A549 (cell line): ENCODE results near the gene RNF166. TPM values are rescaled to one million over a fixed set of nuclear protein-coding genes. Genes with fewer than 3 reads are reported as not detected.

Source experiments
- ATAC-seq, 2 experiments: fragments of 200-7000 bp in 1 of 2; fragments of >200 bp in 1 of 2; cut with Nextera tagmentation in 1 of 2; cut with Tn5 transposase in 1 of 2; 3 replicates each; pipeline versions ENCODE4 v1.8.0 to v1.9.1; 2018 to 2020; ENCODE audit warnings: mild to moderate bottlenecking in 1 of 2, moderate library complexity in 1 of 2
- CTCF ChIA-PET: fragments of 300-600 bp; sonication (Branson Sonifier 250); formaldehyde crosslinking; extraction: SDS; loops from one replicate; lab custom pipeline; 2021; ENCODE audit warnings: antibody characterized with exemption, inconsistent platforms; lab: Yijun Ruan, JAX
- POLR2A ChIA-PET: fragments of 350-600 bp; formaldehyde crosslinking; extraction: SDS; loops from one replicate; lab custom pipeline; 2021; ENCODE audit warnings: antibody characterized with exemption, inconsistent platforms; lab: Yijun Ruan, JAX
- DNase-seq, 2 experiments: peaks; one replicate each; pipeline versions ENCODE4 v3.0.0 to v3.0.0-alpha.2; 2011 to 2016; ENCODE audit warnings: low read depth in 1 of 2, low spot score in 1 of 2
- FAIRE-seq: peaks from 2 replicates; lab custom pipeline; 2011; peaks lifted over from hg19 to GRCh38; lab: Jason Lieb, UNC
- H3K27ac ChIP-seq, 2 experiments: fragments of >200 bp; sonication (Bioruptor Twin); formaldehyde crosslinking; 3 replicates each; pipeline ENCODE4 v1.5.1; 2016 to 2017
- H3K4me1 ChIP-seq: fragments of >200 bp; sonication (Bioruptor Twin); formaldehyde crosslinking; 3 replicates; pipeline ENCODE4 v1.6.1; 2016
- H3K4me2 ChIP-seq: fragments of >200 bp; sonication (Bioruptor Twin); formaldehyde crosslinking; 3 replicates; pipeline ENCODE4 v1.6.1; 2016
- H3K4me3 ChIP-seq: fragments of >200 bp; sonication (Bioruptor Twin); formaldehyde crosslinking; 3 replicates; pipeline ENCODE4 v1.5.1; 2016
- H3K9me3 ChIP-seq: fragments of >200 bp; sonication (Bioruptor Twin); formaldehyde crosslinking; 3 replicates; pipeline ENCODE4 v1.6.1; 2016
- BHLHE40 ChIP-seq: IDR thresholded peaks from 2 replicates; pipeline ENCODE4 v1.6.1; 2012; ENCODE audit warnings: low read depth, low read length, inconsistent platforms
- CBX2 ChIP-seq: fragments of 200-600 bp; sonication (generic); IDR thresholded peaks from 2 replicates; pipeline ENCODE4 v1.6.1; 2016; ENCODE audit warnings: low read depth, mild to moderate bottlenecking, borderline replicate concordance
- CHD2 ChIP-seq: fragments of 150-350 bp; IDR thresholded peaks from 2 replicates; pipeline ENCODE4 v1.6.1; 2014; ENCODE audit warnings: low read length; ENCODE audit not compliant: partially characterized antibody
- EHMT2 ChIP-seq: fragments of 200-600 bp; sonication (generic); IDR thresholded peaks from 2 replicates; pipeline ENCODE4 v1.6.1; 2016; ENCODE audit warnings: antibody characterized with exemption, low read depth, mild to moderate bottlenecking, moderate library complexity
- FOSL2 ChIP-seq, 2 experiments: fragments of 450-650 bp in 1 of 2; fragments of >200 bp in 1 of 2; sonication (Bioruptor Twin) in 1 of 2; formaldehyde crosslinking; IDR thresholded peaks; 2 replicates each; pipeline versions ENCODE4 v1.5.0 to v1.6.1; 2016 to 2020; ENCODE audit warnings: mild to moderate bottlenecking in 1 of 2, moderate library complexity in 1 of 2
- HOXA7 ChIP-seq: fragments of 250-450 bp; sonication (Bioruptor Pico); IDR thresholded peaks from 2 replicates; pipeline ENCODE4 v1.5.0; 2020; ENCODE audit warnings: mild to moderate bottlenecking, moderate library complexity
- HOXB5 ChIP-seq: fragments of 250-450 bp; sonication (Bioruptor Pico); IDR thresholded peaks from 2 replicates; pipeline ENCODE4 v1.5.0; 2020; ENCODE audit warnings: mild to moderate bottlenecking, moderate library complexity
- KDM1A ChIP-seq: fragments of 200-600 bp; sonication (generic); IDR thresholded peaks from 2 replicates; pipeline ENCODE4 v1.6.1; 2016; ENCODE audit warnings: low read depth, mild to moderate bottlenecking
- MAZ ChIP-seq: fragments of 150-350 bp; IDR thresholded peaks from 2 replicates; pipeline ENCODE4 v1.6.1; 2014; ENCODE audit warnings: antibody characterized with exemption, low read depth, low read length, borderline replicate concordance
- NR3C1 ChIP-seq: fragments of >200 bp; sonication (Bioruptor Twin); formaldehyde crosslinking; IDR thresholded peaks from 3 replicates; pipeline ENCODE4 v1.6.1; 2017
- PHF8 ChIP-seq: fragments of 200-600 bp; sonication (generic); IDR thresholded peaks from 2 replicates; pipeline ENCODE4 v1.6.1; 2016; ENCODE audit warnings: low read depth, mild to moderate bottlenecking, antibody characterized with exemption, moderate library complexity, borderline replicate concordance
- RARB ChIP-seq: fragments of 250-450 bp; sonication (Bioruptor Pico); IDR thresholded peaks from 2 replicates; pipeline ENCODE4 v1.8.0; 2021; ENCODE audit warnings: mild to moderate bottlenecking, moderate library complexity
- RNF2 ChIP-seq: fragments of 200-600 bp; sonication (generic); IDR thresholded peaks from 2 replicates; pipeline ENCODE4 v1.6.1; 2016; ENCODE audit warnings: low read depth, mild to moderate bottlenecking, antibody characterized with exemption, moderate library complexity, borderline replicate concordance
- WGBS: methylation state at CpG from one replicate; pipeline ENCODE4 v1.1.6; 2017; ENCODE audit errors: missing lambda C conversion rate; 5-methylcytosine and 5-hydroxymethylcytosine counted together
- polyA plus RNA-seq, 4 experiments: library from polyadenylated mRNA; depleted of rRNA in 3 of 4; stranded (reverse); fragments of >200 nt; fragmentation: RNase III in 1 of 4; extraction: RNeasy Plus Mini Kit Qiagen cat#74134 plus additional on column Dnase treatment in 1 of 4; gene quantifications; 2 replicates in 3 of 4; 3 replicates in 1 of 4; pipeline ENCODE4 v1.2.3, GENCODE V29; 2011 to 2017
- TF ChIP-seq, protein P1 (sequence below): fragments of >200 bp; sonication (Bioruptor Twin); formaldehyde crosslinking; IDR thresholded peaks from 3 replicates; pipeline ENCODE4 v1.5.1; 2016
- TF ChIP-seq, protein P2 (sequence below): fragments of 450-650 bp; IDR thresholded peaks from 2 replicates; pipeline ENCODE4 v1.6.1; 2014; ENCODE audit warnings: antibody characterized with exemption
- TF ChIP-seq, protein P3 (sequence below): fragments of >200 bp; sonication (Bioruptor Twin); formaldehyde crosslinking; IDR thresholded peaks from 3 replicates; pipeline ENCODE4 v1.6.1; 2016

Gene RNF166
- polyA plus RNA-seq, 2 of the 4 experiments (the other 2 are of a cell fraction), result 9.4 to 11.6 TPM

DNA sequence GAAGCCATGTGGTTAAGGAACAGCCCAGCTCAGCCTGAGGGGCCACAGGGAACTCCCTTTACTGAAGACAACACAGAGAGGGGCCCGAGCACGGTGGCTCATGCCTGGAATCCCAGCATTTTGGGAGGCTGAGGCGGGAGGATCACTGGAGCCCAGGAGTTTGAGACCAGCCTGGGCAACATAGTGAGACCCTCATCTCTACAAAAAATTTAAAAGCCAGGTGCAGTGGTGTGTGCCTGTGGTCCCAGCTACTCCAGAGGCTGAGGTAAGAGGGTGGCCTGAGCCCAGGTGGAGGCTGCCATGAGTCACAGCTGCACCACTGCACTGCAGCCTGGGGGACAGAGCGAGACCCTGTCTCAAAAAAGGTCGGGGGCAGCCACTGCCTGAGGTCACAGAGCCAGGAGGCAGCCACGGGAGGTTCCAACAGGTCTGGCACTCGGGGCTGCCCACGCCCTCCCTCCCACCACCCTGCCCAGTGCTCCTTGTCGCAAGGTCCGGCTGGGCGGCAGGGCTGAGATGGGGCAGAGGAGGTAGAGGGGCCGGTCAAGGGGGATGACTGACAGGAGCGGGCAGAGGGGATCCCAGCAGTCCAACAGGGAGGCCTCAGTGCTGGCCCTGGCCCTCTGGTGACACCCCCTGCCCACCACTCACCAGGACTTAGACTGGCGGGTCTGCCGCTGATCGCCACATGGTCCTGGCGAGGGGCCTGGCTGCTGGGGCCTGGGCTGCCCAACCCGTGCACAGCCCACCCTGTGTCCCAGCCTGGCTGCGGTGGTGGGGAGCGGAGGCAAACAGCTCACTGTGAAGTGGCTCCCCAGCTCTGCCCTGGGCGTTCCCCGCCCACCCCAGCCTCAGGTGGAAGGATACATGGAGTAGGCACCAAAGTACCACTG is 58.8 kb downstream of the RNF166 start:
- no peaks in the 10 kb centered on the region for H3K9me3 ChIP-seq
- 81% methylated on average over 13 of the region's 22 CpGs for WGBS
- ChIA-PET POLR2A (no interaction called here), CTCF (no interaction called here)
- H3K4me1 ChIP-seq, result peaks cover 21% of the 10 kb centered on the region
- ATAC-seq (no peak), FAIRE-seq (no peak), DNase-seq (no peak)
- no peak overlapping the region for H3K27ac ChIP-seq
- H3K4me3 ChIP-seq, result no peak overlapping the region
- TF ChIP-seq, protein P1, sequence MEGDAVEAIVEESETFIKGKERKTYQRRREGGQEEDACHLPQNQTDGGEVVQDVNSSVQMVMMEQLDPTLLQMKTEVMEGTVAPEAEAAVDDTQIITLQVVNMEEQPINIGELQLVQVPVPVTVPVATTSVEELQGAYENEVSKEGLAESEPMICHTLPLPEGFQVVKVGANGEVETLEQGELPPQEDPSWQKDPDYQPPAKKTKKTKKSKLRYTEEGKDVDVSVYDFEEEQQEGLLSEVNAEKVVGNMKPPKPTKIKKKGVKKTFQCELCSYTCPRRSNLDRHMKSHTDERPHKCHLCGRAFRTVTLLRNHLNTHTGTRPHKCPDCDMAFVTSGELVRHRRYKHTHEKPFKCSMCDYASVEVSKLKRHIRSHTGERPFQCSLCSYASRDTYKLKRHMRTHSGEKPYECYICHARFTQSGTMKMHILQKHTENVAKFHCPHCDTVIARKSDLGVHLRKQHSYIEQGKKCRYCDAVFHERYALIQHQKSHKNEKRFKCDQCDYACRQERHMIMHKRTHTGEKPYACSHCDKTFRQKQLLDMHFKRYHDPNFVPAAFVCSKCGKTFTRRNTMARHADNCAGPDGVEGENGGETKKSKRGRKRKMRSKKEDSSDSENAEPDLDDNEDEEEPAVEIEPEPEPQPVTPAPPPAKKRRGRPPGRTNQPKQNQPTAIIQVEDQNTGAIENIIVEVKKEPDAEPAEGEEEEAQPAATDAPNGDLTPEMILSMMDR, result no peak
- TF ChIP-seq, protein P2, sequence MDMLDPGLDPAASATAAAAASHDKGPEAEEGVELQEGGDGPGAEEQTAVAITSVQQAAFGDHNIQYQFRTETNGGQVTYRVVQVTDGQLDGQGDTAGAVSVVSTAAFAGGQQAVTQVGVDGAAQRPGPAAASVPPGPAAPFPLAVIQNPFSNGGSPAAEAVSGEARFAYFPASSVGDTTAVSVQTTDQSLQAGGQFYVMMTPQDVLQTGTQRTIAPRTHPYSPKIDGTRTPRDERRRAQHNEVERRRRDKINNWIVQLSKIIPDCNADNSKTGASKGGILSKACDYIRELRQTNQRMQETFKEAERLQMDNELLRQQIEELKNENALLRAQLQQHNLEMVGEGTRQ, result no peak
- TF ChIP-seq CBX2, result no peak
- no peak for TF ChIP-seq RNF2
- no peak for TF ChIP-seq KDM1A
- TF ChIP-seq, protein P3, sequence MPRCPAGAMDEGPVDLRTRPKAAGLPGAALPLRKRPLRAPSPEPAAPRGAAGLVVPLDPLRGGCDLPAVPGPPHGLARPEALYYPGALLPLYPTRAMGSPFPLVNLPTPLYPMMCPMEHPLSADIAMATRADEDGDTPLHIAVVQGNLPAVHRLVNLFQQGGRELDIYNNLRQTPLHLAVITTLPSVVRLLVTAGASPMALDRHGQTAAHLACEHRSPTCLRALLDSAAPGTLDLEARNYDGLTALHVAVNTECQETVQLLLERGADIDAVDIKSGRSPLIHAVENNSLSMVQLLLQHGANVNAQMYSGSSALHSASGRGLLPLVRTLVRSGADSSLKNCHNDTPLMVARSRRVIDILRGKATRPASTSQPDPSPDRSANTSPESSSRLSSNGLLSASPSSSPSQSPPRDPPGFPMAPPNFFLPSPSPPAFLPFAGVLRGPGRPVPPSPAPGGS, result no peak
- no peak for TF ChIP-seq EHMT2
- no peak for TF ChIP-seq FOSL2 (IDR thresholded peaks at IDR 0.05)
- no peak for TF ChIP-seq FOSL2 (CRISPR knock-in tag; IDR thresholded peaks at IDR 0.05)
- no peak for TF ChIP-seq HOXB5 (CRISPR knock-in tag)
- TF ChIP-seq HOXA7, result no peak
- no peak for TF ChIP-seq BHLHE40
- no peak for TF ChIP-seq NR3C1
- no peak for TF ChIP-seq RARB (CRISPR knock-in tag)
- no peak for TF ChIP-seq CHD2
- TF ChIP-seq PHF8, result no peak
- no peak for TF ChIP-seq MAZ
- no peak overlapping the region for H3K4me2 ChIP-seq

Other genes with a start within 250 kb of the RNF166 start
- gene ZC3H18, start 136.0 kb downstream of the RNF166 start, polyA plus RNA-seq (2011; rRNA removed), result 13.1 and 21.1 TPM in 2 replicates
- 46.5 to 48.2 TPM (median 47.9 TPM) in 3 replicates for gene ZC3H18, start 136.0 kb downstream of the RNF166 start, polyA plus RNA-seq (2017; fragmentation: RNase III; extraction: RNeasy Plus Mini Kit Qiagen cat#74134 plus additional on column Dnase treatment)
- not detected in 2 replicates for gene IL17C, start 67.8 kb downstream of the RNF166 start, polyA plus RNA-seq (2011; rRNA removed)
- gene IL17C, start 67.8 kb downstream of the RNF166 start, polyA plus RNA-seq (2017; fragmentation: RNase III; extraction: RNeasy Plus Mini Kit Qiagen cat#74134 plus additional on column Dnase treatment), result not detected in 3 replicates
- gene CYBA, start 55.4 kb downstream of the RNF166 start, polyA plus RNA-seq (2011; rRNA removed), result 69.1 and 75.7 TPM in 2 replicates
- 160 to 185 TPM (median 175 TPM) in 3 replicates for gene CYBA, start 55.4 kb downstream of the RNF166 start, polyA plus RNA-seq (2017; fragmentation: RNase III; extraction: RNeasy Plus Mini Kit Qiagen cat#74134 plus additional on column Dnase treatment)
- 5.8 and 6.4 TPM in 2 replicates for gene MVD, start 43.3 kb downstream of the RNF166 start, polyA plus RNA-seq (2011; rRNA removed)
- 28.6 to 43.1 TPM (median 39.0 TPM) in 3 replicates for gene MVD, start 43.3 kb downstream of the RNF166 start, polyA plus RNA-seq (2017; fragmentation: RNase III; extraction: RNeasy Plus Mini Kit Qiagen cat#74134 plus additional on column Dnase treatment)
- gene SNAI3, start 19.9 kb downstream of the RNF166 start, polyA plus RNA-seq (2011; rRNA removed), result not detected in 2 replicates
- gene SNAI3, start 19.9 kb downstream of the RNF166 start, polyA plus RNA-seq (2017; fragmentation: RNase III; extraction: RNeasy Plus Mini Kit Qiagen cat#74134 plus additional on column Dnase treatment), result 0.05 to 0.08 TPM in 2 of 3 replicates, not detected in the other
- gene CTU2, start 95 bp upstream of the RNF166 start, polyA plus RNA-seq (2011; rRNA removed), result 12.9 and 16.4 TPM in 2 replicates
- 20.9 to 22.3 TPM (median 21.8 TPM) in 3 replicates for gene CTU2, start 95 bp upstream of the RNF166 start, polyA plus RNA-seq (2017; fragmentation: RNase III; extraction: RNeasy Plus Mini Kit Qiagen cat#74134 plus additional on column Dnase treatment)
- 26.1 and 35.9 TPM in 2 replicates for gene PIEZO1, start 78.8 kb upstream of the RNF166 start, polyA plus RNA-seq (2011; rRNA removed)
- 78.3 to 84.7 TPM (median 79.1 TPM) in 3 replicates for gene PIEZO1, start 78.8 kb upstream of the RNF166 start, polyA plus RNA-seq (2017; fragmentation: RNase III; extraction: RNeasy Plus Mini Kit Qiagen cat#74134 plus additional on column Dnase treatment)
- gene CDT1, start 97.4 kb upstream of the RNF166 start, polyA plus RNA-seq (2011; rRNA removed), result 3.4 and 3.8 TPM in 2 replicates
- 16.0 to 17.5 TPM (median 17.0 TPM) in 3 replicates for gene CDT1, start 97.4 kb upstream of the RNF166 start, polyA plus RNA-seq (2017; fragmentation: RNase III; extraction: RNeasy Plus Mini Kit Qiagen cat#74134 plus additional on column Dnase treatment)
- 113 and 115 TPM in 2 replicates for gene APRT, start 105.5 kb upstream of the RNF166 start, polyA plus RNA-seq (2011; rRNA removed)
- gene APRT, start 105.5 kb upstream of the RNF166 start, polyA plus RNA-seq (2017; fragmentation: RNase III; extraction: RNeasy Plus Mini Kit Qiagen cat#74134 plus additional on column Dnase treatment), result 252 to 259 TPM (median 258 TPM) in 3 replicates
- gene GALNS, start 150.5 kb upstream of the RNF166 start, polyA plus RNA-seq (2011; rRNA removed), result 7.0 and 14.7 TPM in 2 replicates
- gene GALNS, start 150.5 kb upstream of the RNF166 start, polyA plus RNA-seq (2017; fragmentation: RNase III; extraction: RNeasy Plus Mini Kit Qiagen cat#74134 plus additional on column Dnase treatment), result 27.9 to 31.2 TPM (median 29.9 TPM) in 3 replicates
- gene TRAPPC2L, start 150.7 kb upstream of the RNF166 start, polyA plus RNA-seq (2011; rRNA removed), result 70.3 and 77.0 TPM in 2 replicates
- gene TRAPPC2L, start 150.7 kb upstream of the RNF166 start, polyA plus RNA-seq (2017; fragmentation: RNase III; extraction: RNeasy Plus Mini Kit Qiagen cat#74134 plus additional on column Dnase treatment), result 69.4 to 80.2 TPM (median 77.5 TPM) in 3 replicates
- not detected in 2 replicates for gene PABPN1L, start 160.3 kb upstream of the RNF166 start, polyA plus RNA-seq (2011; rRNA removed)
- not detected in 3 replicates for gene PABPN1L, start 160.3 kb upstream of the RNF166 start, polyA plus RNA-seq (2017; fragmentation: RNase III; extraction: RNeasy Plus Mini Kit Qiagen cat#74134 plus additional on column Dnase treatment)